Neural crest cell (in vitro differentiated cells): ENCODE data around the gene EPN2. TPM values are rescaled to one million over a fixed set of nuclear protein-coding genes. Genes with fewer than 3 reads are reported as not detected.

Source experiments
- DNase-seq: peaks from one replicate; pipeline ENCODE4 v3.0.0; 2021; ENCODE audit warnings: low read depth, mixed read lengths, low spot score
- H3K27ac Mint-ChIP-seq: one replicate; pipeline ENCODE4 v1.8.0; 2021; ENCODE audit warnings: mild to moderate bottlenecking, mixed read lengths; ENCODE audit not compliant: unreplicated experiment
- H3K27me3 Mint-ChIP-seq: 2 replicates; pipeline ENCODE4 v1.8.0; 2021; ENCODE audit warnings: low read depth, mild to moderate bottlenecking, mixed read lengths
- H3K36me3 Mint-ChIP-seq: 2 replicates; pipeline ENCODE4 v1.8.0; 2021; ENCODE audit warnings: low read depth, mild to moderate bottlenecking, mixed read lengths
- H3K4me1 Mint-ChIP-seq: 2 replicates; pipeline ENCODE4 v1.8.0; 2021; ENCODE audit warnings: mixed read lengths
- H3K4me3 Mint-ChIP-seq: one replicate; pipeline ENCODE4 v1.8.0; 2021; ENCODE audit warnings: mild to moderate bottlenecking, mixed read lengths
- H3K9me3 Mint-ChIP-seq: 2 replicates; pipeline ENCODE4 v1.8.0; 2021; ENCODE audit warnings: mixed read lengths
- CTCF ChIP-seq: fragments of 200-600 bp; sonication (generic); conservative IDR thresholded peaks from 2 replicates; pipeline ENCODE4 v1.5.0; 2021; ENCODE audit warnings: antibody characterized with exemption, mild to moderate bottlenecking
- total RNA-seq: library from RNA; stranded (reverse); gene quantifications from 2 replicates; pipeline ENCODE4 v1.2.1, GENCODE V29; 2021

EPN2 gene
- total RNA-seq, 1 donor from 2014 or later: 45.5 TPM

DNA sequence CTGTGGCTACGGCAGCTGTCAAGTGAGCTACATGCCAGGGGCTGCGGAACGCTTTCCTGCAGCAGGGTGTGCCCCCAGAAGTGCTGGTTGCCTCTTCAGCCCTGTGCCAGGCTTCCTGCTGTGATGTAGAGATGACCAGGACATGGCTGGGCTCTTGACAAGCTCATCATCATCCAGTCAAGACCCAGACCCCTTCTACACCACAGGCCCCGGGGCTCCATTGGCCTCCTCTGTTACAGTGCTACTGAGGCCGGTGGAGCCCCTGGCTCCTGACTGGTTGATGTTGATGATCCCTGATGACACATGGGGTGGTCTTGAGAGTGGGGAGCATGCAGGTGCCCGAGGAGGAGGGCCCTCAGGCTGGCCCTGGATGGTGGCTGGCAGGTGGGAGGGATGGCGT lies 75.2 kb downstream of the EPN2 start:
- Mint-ChIP-seq H3K36me3 (peaks cover 10% of the 10 kb centered on the region), H3K4me1 (peaks cover 57% of the 10 kb centered on the region), H3K27me3 (no peaks in the 10 kb centered on the region), H3K27ac (no peak overlapping the region), H3K4me3 (no peak overlapping the region), H3K9me3 (no peaks in the 10 kb centered on the region)
- TF ChIP-seq CTCF: no peak
- DNase-seq: no peak

DNA sequence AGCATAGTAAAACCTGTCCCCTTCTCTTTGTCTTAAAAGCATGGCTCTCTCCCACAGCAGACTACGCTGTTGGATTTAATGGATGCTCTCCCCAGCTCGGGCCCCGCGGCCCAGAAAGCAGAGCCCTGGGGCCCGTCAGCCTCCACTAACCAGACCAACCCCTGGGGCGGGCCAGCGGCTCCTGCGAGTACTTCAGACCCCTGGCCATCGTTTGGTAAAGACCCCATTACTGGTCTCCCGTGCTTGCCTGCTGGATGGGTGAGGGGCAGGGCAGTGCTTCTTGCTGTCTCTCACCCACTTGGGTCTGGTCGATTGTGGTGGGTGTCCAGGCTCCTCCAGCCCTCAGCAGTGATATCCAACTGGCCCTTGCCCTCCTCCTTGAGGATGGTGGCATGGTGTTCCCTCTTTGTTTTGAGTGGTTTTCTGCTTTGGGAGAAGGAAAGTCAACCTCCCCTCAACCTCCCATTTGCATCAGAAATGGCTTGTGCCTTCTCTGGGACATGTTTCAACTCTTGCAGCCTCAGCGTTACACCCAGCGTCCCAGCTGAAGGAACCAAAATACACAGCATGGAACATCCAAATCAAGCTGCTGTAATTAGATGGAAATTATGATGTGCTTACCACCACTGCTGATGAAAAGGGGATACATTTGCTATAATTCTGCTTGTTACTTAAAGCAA lies 76.0 kb downstream of the EPN2 start:
- H3K27ac Mint-ChIP-seq: no peak overlapping the region
- no peak for TF ChIP-seq CTCF
- H3K27me3 Mint-ChIP-seq: no peaks in the 10 kb centered on the region
- H3K9me3 Mint-ChIP-seq: no peaks in the 10 kb centered on the region
- H3K4me1 Mint-ChIP-seq: peaks cover 59% of the 10 kb centered on the region
- no peak overlapping the region for H3K4me3 Mint-ChIP-seq
- peaks cover 10% of the 10 kb centered on the region for H3K36me3 Mint-ChIP-seq
- DNase-seq: no peak

GRCh38 chr17:19313746-19314651 lies 76.8 kb downstream of the EPN2 start:
- Mint-ChIP-seq H3K4me1 (peaks cover 52% of the 10 kb centered on the region), H3K27ac (no peak overlapping the region), H3K4me3 (no peak overlapping the region), H3K27me3 (no peaks in the 10 kb centered on the region), H3K36me3 (peaks cover 10% of the 10 kb centered on the region), H3K9me3 (no peaks in the 10 kb centered on the region)
- no peak for DNase-seq
- TF ChIP-seq CTCF: no peak

DNA sequence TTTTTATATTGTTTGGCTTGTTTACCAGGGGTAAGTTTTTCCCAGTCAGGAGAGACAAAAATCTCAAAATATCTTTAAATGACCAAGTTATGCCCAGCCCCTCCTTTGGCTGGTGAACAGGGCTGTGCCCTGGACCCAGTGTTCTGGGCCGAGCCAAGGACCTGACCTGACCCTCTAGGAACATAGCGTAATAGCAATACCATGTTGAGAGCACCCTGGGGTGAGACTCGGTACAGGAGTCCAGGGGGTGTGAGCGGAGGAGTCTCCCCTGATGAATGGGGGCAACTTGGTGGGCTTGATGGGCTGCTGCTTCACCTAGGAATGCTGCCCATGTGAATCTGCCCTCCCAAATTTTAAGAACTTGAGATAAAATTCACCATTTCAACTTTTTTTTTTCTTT lies 77.9 kb downstream of the EPN2 start:
- Mint-ChIP-seq H3K36me3 (peaks cover 10% of the 10 kb centered on the region), H3K4me1 (peaks cover 47% of the 10 kb centered on the region), H3K9me3 (no peaks in the 10 kb centered on the region), H3K4me3 (no peak overlapping the region), H3K27ac (peak overlapping the region; percentile 38), H3K27me3 (no peaks in the 10 kb centered on the region)
- no peak for TF ChIP-seq CTCF
- no peak for DNase-seq

DNA sequence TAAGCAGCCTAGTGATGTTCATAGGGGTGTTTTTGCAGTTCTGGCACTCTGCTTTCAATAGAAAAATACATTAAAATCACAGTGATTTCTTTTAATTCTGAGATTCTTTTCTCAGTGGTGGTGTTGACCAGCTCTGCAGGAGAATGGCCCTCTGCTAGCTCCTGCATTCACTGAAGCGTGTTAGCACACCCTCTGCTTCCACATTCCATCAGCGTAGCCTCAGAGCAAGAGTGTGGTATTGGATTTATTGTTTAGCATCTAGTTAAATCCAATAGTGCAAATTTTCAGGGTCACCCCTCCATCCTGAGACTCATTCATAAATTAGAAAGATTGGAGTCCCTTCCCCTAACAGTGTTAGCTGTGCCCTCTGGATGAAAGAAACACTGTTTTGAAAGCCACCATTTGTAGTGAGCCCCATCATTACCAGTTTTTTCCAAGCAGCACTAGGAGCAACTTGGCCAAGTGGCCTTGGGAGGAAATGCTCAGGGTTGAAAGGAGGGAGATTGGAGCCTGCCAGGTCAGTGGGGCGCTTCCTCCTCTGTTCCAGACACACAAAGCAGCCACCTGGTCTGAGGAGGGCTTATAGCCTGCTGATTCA lies 79.7 kb downstream of the EPN2 start:
- peak overlapping the region; percentile 74 for H3K4me3 Mint-ChIP-seq
- H3K36me3 Mint-ChIP-seq: peaks cover 11% of the 10 kb centered on the region
- no peak for TF ChIP-seq CTCF
- no peak for DNase-seq
- H3K4me1 Mint-ChIP-seq: peaks cover 44% of the 10 kb centered on the region
- peak overlapping the region; percentile 94 for H3K27ac Mint-ChIP-seq
- no peaks in the 10 kb centered on the region for H3K9me3 Mint-ChIP-seq
- H3K27me3 Mint-ChIP-seq: no peaks in the 10 kb centered on the region
